PC-9 (cell line): ENCODE results near the gene CNNM3.

ENCODE experiments used
- CTCF ChIP-seq: fragments of 200-600 bp; sonication (generic); conservative IDR thresholded peaks from 2 replicates; pipeline ENCODE4 v1.6.1; 2017; ENCODE audit warnings: mixed run types, antibody characterized with exemption, mild to moderate bottlenecking, moderate library complexity
- EZH2 ChIP-seq: fragments of 200-600 bp; sonication (generic); IDR thresholded peaks from 2 replicates; pipeline ENCODE4 v1.8.0; 2017; ENCODE audit warnings: antibody characterized with exemption, low read depth

GRCh38 chr2:96842600-96842999, 26.5 kb downstream of the CNNM3 start:
- TF ChIP-seq CTCF = no peak
- no peak for TF ChIP-seq EZH2
